WERI-Rb-1 (cell line): Measurements from ENCODE around the gene BEST1.

Experiments
- DNase-seq: peaks from one replicate; pipeline ENCODE4 v3.0.0-alpha.2; 2020
- H3K27ac ChIP-seq: fragments of 250-450 bp; sonication (Bioruptor Pico); 2 replicates; pipeline ENCODE4 v1.5.1; 2020; ENCODE audit warnings: mild to moderate bottlenecking, moderate library complexity
- H3K27me3 ChIP-seq: fragments of 250-450 bp; sonication (Bioruptor Pico); 2 replicates; pipeline ENCODE4 v1.5.1; 2021; ENCODE audit warnings: mild to moderate bottlenecking, low read depth, moderate library complexity; ENCODE audit not compliant: insufficient read depth, severe bottlenecking
- H3K36me3 ChIP-seq: fragments of 250-450 bp; sonication (Bioruptor Pico); 2 replicates; pipeline ENCODE4 v1.5.1; 2020; ENCODE audit warnings: mild to moderate bottlenecking, moderate library complexity
- H3K4me3 ChIP-seq: 2 replicates; pipeline ENCODE4 v1.5.1; 2011; ENCODE audit warnings: low read depth, mild to moderate bottlenecking, control low read depth, low read length
- H3K9me3 ChIP-seq: fragments of 250-450 bp; sonication (Bioruptor Pico); 2 replicates; pipeline ENCODE4 v1.5.1; 2021; ENCODE audit warnings: mild to moderate bottlenecking, moderate library complexity; ENCODE audit not compliant: severe bottlenecking
- CTCF ChIP-seq: IDR thresholded peaks from 2 replicates; pipeline ENCODE4 v1.5.1; 2011; ENCODE audit warnings: low read depth, mild to moderate bottlenecking, control low read depth, inconsistent platforms, low read length

BEST1 gene

GRCh38 chr11:62012451-62012831 lies 62.3 kb downstream of the BEST1 start:
- Histone ChIP-seq H3K27me3 (no peaks in the 10 kb centered on the region), H3K27ac (no peak overlapping the region), H3K4me3 (no peak overlapping the region), H3K9me3 (no peaks in the 10 kb centered on the region), H3K36me3 (no peaks in the 10 kb centered on the region)
- DNase-seq = no peak
- TF ChIP-seq CTCF = no peak

- no peaks in the 10 kb centered on the region for H3K27me3 ChIP-seq
- H3K27ac ChIP-seq = no peak overlapping the region
- no peaks in the 10 kb centered on the region for H3K9me3 ChIP-seq
- H3K4me3 ChIP-seq = no peak overlapping the region
- DNase-seq = no peak
- no peaks in the 10 kb centered on the region for H3K36me3 ChIP-seq
- TF ChIP-seq CTCF = no peak
These were observed 62.8 kb downstream of the BEST1 start for GRCh38 chr11:62012832-62013461.
